Breast epithelium (tissue), 4 donors: ENCODE data around the gene SCYGR1. TPM values are rescaled to one million over a fixed set of nuclear protein-coding genes. Genes with fewer than 3 reads are reported as not detected.

Experiments used
- DNase-seq, 2 donors: peaks; one replicate each; pipeline ENCODE4 v3.0.0-alpha.2; 2019; ENCODE audit warnings: low spot score in 2 of 2
- H3K27ac ChIP-seq, 2 donors: fragments of 200-600 bp; sonication (generic) in 1 of 2; one replicate each; pipeline ENCODE4 v1.5.1; 2016 to 2019; ENCODE audit warnings: mild to moderate bottlenecking in 1 of 2
- H3K27me3 ChIP-seq, 2 donors: fragments of 200-600 bp; sonication (generic) in 1 of 2; one replicate each; pipeline versions ENCODE4 v1.5.1 to v1.6.0; 2017 to 2019; ENCODE audit warnings: control low read depth in 1 of 2, mild to moderate bottlenecking in 1 of 2
- H3K36me3 ChIP-seq: fragments of 200-600 bp; one replicate; pipeline ENCODE4 v1.5.1; 2019
- H3K4me1 ChIP-seq, 2 donors: fragments of 200-600 bp; sonication (generic); one replicate each; pipeline ENCODE4 v1.5.1; 2016 to 2019; ENCODE audit warnings: control low read depth in 1 of 2
- H3K4me3 ChIP-seq, 3 donors: fragments of 200-600 bp; sonication (generic); 1 replicate in 2 of 3; 2 replicates in 1 of 3; pipeline ENCODE4 v1.5.1; 2016 to 2019; ENCODE audit warnings: mild to moderate bottlenecking in 3 of 3, moderate library complexity in 2 of 3
- H3K9me3 ChIP-seq, 2 donors: fragments of 200-600 bp; sonication (generic) in 1 of 2; one replicate each; pipeline ENCODE4 v1.5.1; 2016 to 2019; ENCODE audit warnings: control low read depth in 1 of 2
- POLR2A ChIP-seq: fragments of 450-650 bp; IDR thresholded peaks from one replicate; pipeline ENCODE4 v1.6.1; 2016; ENCODE audit warnings: antibody characterized with exemption, mild to moderate bottlenecking, moderate library complexity
- POLR2AphosphoS5 ChIP-seq, 3 donors: sonication (generic); formaldehyde crosslinking; IDR thresholded peaks; one replicate each; pipeline ENCODE4 v1.6.1; 2017; ENCODE audit warnings: antibody characterized with exemption in 3 of 3
- intact Hi-C: fragments of 100-400 bp; cut with DNase I; formaldehyde crosslinking; loops from one replicate; pipeline ENCODE4 v1.15.1; 2023; ENCODE audit warnings: low total_unique reads
- total RNA-seq, 3 donors: library from RNA; depleted of rRNA; stranded (reverse); fragments of >200 nt; gene quantifications; one replicate each; pipeline ENCODE4 v1.1.0, GENCODE V29; 2016
- TF ChIP-seq, protein P1 (sequence below), 3 donors: fragments of 450-650 bp; IDR thresholded peaks; one replicate each; pipeline ENCODE4 v1.5.1; 2016 to 2017; ENCODE audit warnings: antibody characterized with exemption in 3 of 3, mild to moderate bottlenecking in 3 of 3, moderate library complexity in 3 of 3

Gene SCYGR1
- total RNA-seq, 3 donors from 2014 or later: not detected

DNA sequence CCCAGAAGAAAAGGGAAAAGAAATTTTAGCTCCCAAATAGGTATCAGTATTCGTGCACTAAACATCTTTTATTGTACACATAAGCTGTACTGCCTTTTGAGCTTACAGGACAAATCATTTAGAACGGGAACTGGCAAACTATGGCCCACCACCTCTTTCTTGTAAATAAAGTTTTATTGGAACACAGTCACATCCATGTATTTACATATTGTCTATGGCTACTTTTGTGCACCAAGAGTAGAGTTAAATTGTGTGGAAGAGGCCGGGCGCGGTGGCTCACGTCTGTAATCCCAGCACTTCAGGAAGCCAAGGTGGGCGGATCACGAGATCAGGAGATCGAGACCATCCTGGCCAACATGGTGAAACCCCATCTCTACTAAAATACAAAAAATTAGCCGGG lies 14.4 kb downstream of the SCYGR1 start:
- Histone ChIP-seq H3K27ac (no peak overlapping the region), H3K9me3 (no peaks in the 10 kb centered on the region), H3K4me1 (no peaks in the 10 kb centered on the region), H3K36me3 (no peaks in the 10 kb centered on the region), H3K4me3 (no peak overlapping the region), H3K27me3 (no peaks in the 10 kb centered on the region)
- DNase-seq: no peak
- intact Hi-C loops: no loop called here
- no peak for TF ChIP-seq POLR2AphosphoS5 (IDR thresholded peaks at IDR 0.05)
- no peak for TF ChIP-seq POLR2A
- TF ChIP-seq, protein P1, sequence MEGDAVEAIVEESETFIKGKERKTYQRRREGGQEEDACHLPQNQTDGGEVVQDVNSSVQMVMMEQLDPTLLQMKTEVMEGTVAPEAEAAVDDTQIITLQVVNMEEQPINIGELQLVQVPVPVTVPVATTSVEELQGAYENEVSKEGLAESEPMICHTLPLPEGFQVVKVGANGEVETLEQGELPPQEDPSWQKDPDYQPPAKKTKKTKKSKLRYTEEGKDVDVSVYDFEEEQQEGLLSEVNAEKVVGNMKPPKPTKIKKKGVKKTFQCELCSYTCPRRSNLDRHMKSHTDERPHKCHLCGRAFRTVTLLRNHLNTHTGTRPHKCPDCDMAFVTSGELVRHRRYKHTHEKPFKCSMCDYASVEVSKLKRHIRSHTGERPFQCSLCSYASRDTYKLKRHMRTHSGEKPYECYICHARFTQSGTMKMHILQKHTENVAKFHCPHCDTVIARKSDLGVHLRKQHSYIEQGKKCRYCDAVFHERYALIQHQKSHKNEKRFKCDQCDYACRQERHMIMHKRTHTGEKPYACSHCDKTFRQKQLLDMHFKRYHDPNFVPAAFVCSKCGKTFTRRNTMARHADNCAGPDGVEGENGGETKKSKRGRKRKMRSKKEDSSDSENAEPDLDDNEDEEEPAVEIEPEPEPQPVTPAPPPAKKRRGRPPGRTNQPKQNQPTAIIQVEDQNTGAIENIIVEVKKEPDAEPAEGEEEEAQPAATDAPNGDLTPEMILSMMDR (IDR thresholded peaks at IDR 0.05): no peak

DNA sequence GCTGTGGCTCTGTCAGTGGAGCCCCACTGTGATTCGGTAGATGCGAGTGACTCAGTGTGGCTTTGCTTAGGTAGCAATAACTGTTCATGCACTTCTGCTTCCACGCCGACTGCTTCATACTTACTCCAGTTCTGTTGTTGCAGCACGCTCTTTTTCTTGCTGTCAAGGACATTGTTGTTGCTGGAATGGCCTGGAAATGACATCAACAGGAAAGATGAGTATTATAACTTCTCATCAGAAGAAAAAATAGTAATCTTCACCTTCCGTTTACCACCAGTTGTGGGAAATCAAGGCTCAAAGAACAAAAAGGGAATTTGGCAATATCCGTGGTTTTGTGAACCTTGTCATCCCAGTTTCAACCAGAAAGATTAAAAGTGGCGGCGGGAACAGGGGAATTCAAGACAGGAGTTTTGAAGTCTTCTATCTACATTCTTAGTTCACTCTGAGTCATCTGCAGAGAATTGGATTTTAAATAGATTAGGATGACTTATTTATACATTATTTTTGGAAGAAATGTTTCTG lies 16.9 kb downstream of the SCYGR1 start:
- Histone ChIP-seq H3K27me3 (no peaks in the 10 kb centered on the region), H3K36me3 (no peaks in the 10 kb centered on the region), H3K27ac (no peak overlapping the region), H3K9me3 (no peaks in the 10 kb centered on the region), H3K4me3 (no peak overlapping the region), H3K4me1 (no peaks in the 10 kb centered on the region)
- TF ChIP-seq POLR2AphosphoS5 (IDR thresholded peaks at IDR 0.05) (no peak), POLR2A (no peak)
- TF ChIP-seq, protein P1 (IDR thresholded peaks at IDR 0.05): no peak
- no peak for DNase-seq
- intact Hi-C loops: no loop called here

DNA sequence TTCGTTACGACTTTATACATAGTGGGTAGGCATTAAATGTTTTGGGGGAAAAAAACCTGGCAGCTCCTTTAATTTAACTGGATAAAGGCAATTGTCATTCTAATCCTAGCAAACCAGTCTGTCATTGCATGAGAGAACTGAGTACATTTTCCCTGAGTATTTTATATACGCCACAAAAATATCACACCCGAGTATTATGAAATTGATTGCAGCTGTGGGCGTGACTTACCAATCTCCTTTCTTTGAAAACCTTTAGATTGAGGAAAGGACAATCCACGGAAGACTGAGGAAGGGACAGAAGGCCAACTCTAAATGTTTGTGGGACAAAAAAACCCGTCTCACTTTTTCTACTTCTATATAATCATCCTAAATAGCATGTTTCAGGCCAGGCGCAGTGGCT lies 17.7 kb downstream of the SCYGR1 start:
- Histone ChIP-seq H3K36me3 (no peaks in the 10 kb centered on the region), H3K4me3 (no peak overlapping the region), H3K27me3 (no peaks in the 10 kb centered on the region), H3K27ac (no peak overlapping the region), H3K4me1 (no peaks in the 10 kb centered on the region), H3K9me3 (no peaks in the 10 kb centered on the region)
- intact Hi-C loops: no loop called here
- TF ChIP-seq, protein P1 (IDR thresholded peaks at IDR 0.05): no peak
- TF ChIP-seq POLR2A (no peak), POLR2AphosphoS5 (IDR thresholded peaks at IDR 0.05) (no peak)
- no peak for DNase-seq

DNA sequence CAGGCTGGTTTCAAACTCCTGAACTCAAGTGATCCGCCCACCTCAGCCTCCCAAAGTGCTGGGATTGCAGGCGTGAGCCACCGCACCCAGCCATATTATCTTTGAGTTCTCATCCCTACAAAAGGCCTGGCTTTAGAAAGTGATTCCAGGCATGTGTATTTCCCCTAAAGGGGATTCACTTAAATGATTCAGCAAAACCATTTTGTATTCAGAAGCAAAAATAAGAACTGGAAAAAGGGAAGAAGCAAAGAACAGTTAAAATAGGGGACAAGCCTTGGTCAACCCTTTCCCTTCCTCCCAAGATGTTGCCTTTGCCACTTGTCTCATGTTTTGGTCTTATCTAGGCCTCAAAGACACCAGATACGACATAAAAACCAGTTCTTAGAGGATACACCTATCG lies 19.2 kb downstream of the SCYGR1 start:
- intact Hi-C loops: no loop called here
- TF ChIP-seq POLR2A (no peak), POLR2AphosphoS5 (IDR thresholded peaks at IDR 0.05) (no peak)
- TF ChIP-seq, protein P1 (IDR thresholded peaks at IDR 0.05): no peak
- H3K27ac ChIP-seq: no peak overlapping the region

DNA sequence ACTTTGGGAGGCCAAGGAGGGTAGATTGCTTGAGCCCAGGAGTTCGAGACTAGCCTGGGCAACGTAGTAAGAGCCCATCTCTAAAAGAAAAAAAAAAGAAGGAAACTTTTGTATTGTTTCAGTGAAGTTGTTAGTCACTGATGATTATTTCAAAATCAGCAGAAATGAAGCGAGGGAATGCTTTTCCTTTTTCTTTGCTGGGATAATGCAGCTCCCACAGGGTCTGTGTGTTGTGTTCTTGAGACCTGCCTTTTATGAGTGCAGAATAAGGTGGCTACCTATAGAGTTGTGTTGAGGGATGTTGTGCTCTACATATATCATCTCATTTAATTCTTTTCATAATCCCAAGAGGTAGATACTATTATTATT lies 20.3 kb downstream of the SCYGR1 start:
- Histone ChIP-seq H3K4me1 (no peaks in the 10 kb centered on the region), H3K9me3 (no peaks in the 10 kb centered on the region), H3K4me3 (no peak overlapping the region), H3K27ac (no peak overlapping the region), H3K36me3 (no peaks in the 10 kb centered on the region), H3K27me3 (no peaks in the 10 kb centered on the region)
- DNase-seq: no peak
- intact Hi-C loops: no loop called here
- TF ChIP-seq POLR2AphosphoS5 (IDR thresholded peaks at IDR 0.05) (no peak), POLR2A (no peak)
- TF ChIP-seq, protein P1 (IDR thresholded peaks at IDR 0.05): no peak

More for the DNA sequence above, 19.2 kb downstream of the SCYGR1 start:
- no peak for DNase-seq
- H3K9me3 ChIP-seq: no peaks in the 10 kb centered on the region
- no peaks in the 10 kb centered on the region for H3K4me1 ChIP-seq
- no peaks in the 10 kb centered on the region for H3K36me3 ChIP-seq
- H3K4me3 ChIP-seq: no peak overlapping the region
- no peaks in the 10 kb centered on the region for H3K27me3 ChIP-seq
